Measurements from ENCODE around the gene ASPRV1.

Gene ASPRV1

GRCh38 chr2:69937968-69938367 is 23.5 kb downstream of the ASPRV1 start:
- DNase-seq: no peak

DNA sequence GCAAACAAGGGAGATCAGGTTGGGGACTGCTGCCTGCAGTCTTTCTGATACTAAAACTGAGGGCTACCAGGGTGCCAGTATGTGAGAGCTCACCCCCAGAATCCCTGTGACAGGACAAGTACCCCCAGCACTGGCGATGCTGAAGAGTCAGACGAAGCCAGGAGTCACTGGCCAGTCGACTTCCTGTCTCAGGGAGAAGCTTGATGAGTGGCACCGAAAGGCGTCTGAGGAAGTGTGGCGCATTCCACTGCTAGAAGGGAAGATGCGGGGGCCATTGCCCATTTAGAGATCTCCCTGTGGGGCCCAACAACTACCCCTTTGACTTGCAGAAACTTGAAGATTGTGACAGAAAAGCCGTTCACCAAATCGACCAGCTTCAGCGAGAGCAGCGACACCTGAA is 24.5 kb downstream of the ASPRV1 start:
- DNase-seq: no peak

DNA sequence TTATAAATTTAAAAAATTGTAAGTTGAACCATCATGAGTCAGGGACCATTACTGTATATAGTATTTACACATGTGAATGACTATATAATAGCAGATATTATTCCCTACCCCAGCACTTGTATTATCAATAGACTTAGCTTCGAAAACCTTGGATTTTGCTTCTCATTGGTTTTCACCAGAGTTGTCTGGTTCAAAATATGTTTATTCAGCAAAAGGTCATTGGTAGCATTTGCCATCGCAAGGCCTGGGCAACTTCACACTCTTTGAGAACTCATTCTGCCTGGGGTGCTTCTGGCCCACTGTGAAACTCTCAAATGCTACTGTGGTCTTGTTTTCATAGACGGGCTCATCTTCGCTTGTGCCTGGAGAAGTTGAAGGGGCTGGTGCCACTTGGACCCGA is 26.4 kb downstream of the ASPRV1 start:
- no peak for DNase-seq

- no peak for DNase-seq
These were observed 26.9 kb downstream of the ASPRV1 start for GRCh38 chr2:69934614-69934908.

DNA sequence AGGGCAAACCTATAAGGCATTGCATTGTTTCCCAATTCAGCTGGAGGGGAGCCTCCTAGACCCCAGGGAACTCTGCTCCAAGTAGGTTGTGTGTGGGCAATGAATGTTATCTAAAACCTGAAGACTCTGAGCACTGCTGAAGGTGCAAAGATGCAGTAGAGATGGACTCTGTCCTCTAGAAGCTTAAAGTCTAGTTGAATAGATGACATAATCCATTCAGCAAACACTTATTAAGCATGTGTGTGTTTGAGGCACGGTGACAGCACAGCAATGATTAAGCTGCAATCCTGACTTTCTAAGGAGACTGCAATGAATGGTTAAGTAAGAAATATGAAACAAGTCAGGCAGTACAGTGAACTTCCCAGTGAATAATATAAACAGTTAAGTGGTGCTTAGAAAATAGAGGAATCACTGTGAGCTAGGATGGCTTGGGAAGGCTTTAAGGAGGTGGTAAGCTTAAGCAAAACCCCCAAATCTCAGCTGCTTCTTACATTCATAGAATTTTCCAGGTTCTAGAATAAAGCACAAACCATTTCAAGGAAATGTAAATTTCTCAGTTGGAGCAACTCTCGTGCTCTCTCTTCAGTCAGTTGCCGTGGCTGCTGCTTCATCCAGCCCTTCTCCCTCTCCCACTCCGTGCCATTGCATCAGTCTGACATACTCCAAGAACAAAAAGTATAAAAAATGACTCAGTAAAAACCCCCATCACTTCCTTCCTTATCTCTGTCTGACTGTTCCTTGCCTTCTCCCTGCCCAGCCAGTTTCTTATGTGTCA is 27.4 kb downstream of the ASPRV1 start:
- no peak for DNase-seq

DNA sequence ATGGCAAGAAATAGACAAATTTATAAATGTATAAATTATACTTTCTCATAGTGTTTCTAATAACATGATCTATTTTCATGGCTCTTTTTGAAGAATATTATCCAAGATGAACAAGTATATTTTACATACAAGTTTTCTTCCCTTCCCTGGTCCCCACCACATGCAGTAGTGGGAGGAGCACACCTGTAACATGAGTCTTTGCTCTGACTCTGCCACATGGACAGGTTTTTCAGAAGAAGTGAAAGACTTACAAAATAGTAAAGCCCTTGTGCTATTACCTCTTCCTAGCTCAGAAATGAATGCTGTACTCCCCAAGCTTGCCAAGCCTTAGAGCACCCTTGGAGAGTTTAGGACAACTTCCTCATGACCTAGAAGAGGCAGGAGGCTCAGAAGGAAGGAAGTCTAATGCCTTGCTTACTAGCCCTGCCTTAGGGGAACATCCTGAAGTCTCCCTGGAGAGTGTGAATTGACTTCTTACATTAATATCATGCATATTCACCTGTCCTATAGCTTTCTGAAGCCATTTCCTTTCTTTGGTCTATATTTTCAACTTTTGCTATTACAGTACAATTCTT is 28.1 kb downstream of the ASPRV1 start:
- DNase-seq: no peak

DNA sequence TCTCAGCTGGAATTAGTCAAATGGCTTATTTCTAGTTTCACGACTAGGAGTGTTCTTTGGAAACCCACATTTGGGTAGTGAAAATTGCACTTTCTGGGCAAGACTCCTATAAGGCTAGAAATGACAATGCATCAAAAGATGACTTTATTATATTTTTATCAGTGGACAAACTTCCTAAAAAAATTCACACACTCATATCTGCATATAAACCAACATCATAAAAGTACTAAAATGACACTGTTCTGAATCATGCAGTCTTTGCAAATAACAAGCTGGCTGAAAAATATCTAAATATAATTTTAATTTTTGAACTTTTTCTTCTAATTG is 28.9 kb downstream of the ASPRV1 start:
- DNase-seq: no peak

DNA sequence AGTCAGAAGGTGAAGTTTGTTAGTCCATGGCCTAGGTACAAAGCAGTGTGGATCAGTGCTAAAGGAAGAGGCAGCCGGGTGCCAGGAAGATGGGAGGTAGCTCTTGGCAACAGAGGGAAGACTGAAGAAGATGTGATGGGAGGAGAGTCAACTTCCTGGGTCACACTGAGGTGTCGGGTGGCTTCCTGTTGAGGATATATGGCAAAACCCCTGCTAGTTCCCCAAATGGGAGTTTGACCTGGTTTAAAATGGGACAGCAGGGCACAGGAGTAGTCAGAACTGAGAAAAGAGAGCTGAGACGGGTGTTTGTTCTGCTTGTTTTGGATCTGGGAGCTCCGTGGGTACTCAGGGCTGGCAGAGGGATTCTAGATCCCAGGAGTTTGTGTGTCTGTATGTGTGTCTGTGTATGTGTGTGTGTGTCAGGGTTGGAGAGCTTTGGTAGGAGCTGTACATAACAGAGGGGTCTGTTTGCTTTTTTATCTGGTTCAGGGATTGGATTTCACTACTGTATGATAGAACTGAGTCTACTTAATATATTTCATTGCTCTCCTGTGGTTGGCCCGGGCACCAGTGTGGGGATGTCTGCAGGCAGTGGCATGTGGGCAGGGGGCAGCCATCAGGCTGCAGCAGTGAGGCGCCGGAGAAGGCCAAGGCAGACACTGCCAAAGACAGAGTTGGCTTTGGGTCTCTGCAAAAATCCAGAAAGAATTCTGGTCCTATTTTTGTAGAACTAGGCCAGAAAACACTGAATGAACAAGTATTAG is 29.4 kb downstream of the ASPRV1 start:
- no peak for DNase-seq

DNA sequence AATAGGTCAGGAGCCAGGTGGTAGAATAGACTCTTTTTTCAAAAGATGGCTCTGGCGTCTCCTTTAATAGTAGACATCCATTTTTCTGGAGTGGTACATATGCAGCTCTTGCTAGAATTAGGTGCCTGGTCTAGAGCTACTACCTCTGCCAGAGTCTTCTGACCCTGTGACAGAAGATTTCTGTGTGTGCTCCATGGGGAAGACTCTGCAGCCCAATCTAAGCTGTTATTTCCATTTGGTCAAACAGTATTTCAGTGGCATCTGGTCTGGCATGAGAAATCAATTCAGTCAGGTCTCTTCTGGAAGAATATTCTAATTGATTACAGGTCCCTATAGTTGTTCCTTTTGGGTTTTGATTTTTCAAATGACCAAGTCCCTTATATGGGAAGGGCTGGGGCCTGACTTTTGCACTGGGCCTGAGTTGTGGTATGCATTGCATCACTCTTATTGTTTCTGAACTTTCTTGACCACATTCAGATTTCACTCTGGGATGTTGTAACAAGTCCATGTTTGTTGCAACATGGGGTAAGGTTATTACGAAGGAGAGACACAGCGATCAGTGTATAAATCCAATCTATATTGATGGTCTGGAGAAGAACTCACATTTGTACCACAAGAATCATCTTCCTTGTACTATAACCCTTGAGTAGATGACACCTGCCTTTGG is 34.4 kb downstream of the ASPRV1 start:
- no peak for DNase-seq

GRCh38 chr2:69923116-69923515 is 38.3 kb downstream of the ASPRV1 start:
- DNase-seq: no peak

DNA sequence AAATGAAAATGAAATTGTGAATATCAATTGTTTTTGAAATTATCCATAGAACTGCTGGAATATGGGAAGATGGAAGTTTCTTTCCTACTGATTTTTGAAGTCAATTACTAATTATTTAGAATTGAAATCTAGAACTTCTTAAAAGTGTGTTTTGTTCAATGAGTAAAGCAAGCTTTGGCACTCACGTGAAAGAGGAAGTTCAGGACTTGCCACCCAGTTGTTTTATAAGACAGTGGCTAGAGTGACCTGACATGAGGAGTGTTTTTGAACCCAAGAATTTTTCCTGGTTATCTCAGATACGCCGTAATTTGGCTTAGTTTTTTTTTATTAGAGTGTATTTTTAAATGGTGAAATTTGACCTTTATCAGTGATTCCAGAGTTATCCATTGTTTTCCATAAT is 43.0 kb downstream of the ASPRV1 start:
- no peak for DNase-seq

- DNase-seq: no peak
These were observed 43.6 kb downstream of the ASPRV1 start for GRCh38 chr2:69917852-69918251.

DNA sequence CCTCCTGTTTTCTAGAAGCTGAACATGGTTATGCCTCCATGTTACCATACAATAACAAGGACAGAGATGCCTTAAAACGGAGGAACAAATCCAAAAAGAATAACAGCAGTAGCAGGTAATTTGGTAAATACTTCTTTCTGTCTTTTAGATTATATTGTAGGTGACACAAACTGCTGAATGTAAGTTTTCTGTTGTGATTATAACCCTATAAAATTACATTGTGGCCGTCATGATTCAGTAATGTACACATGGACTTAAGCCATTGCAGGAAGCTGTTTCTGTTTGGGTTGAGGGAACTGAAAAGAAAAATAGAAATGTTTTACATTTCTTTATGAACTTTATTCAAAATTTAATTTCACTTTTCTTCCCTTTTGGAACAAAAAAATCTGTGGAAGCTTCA is 45.3 kb downstream of the ASPRV1 start:
- DNase-seq: no peak

DNA sequence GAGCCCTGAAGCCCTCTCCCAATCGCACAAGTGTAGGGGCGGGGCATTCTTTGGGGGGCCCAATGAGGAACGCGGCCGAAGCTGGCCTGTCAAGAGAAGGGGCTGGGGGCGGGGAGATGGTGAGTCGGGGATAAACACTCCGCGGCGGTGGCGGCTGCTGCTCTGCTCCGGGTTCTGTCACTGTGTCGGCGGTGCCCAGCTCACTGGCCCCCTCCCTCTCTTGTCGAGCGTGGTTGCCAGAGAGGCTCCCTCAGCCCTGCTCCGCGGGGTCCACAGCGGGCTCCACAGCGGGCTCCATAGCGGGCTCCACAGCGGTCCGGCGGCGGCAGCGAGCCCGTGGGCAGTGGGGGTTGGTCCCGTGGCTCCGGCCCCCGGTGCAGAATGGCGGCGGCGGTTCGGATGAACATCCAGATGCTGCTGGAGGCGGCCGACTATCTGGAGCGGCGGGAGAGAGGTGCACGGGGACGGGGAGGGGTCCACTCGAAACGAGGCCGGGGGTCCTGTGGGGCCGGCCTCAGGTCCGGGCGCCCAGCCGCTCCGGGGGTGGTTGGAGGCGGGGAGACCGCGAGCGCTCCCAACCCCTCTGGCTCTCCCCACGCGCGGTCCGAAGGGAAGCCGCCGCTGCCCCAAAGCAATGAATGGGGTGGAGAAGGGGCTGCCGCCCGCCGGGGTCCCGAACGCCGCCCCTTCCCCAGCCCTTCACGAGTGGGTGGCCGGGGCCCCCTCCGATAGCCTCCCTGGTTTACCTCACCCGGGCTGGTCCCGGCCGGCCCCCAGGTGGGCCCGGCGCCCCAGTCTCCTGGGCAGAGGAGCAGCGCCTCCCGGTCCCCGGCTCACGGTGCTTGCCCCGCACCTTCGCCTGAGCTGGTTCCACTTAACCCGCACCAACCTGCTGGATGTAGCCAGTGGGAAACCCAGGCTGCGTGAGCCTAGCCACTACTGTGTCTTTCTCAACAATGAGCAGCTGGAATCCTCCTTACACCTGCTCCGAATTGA is 46.2 kb downstream of the ASPRV1 start, which contains the start of gene MXD1:
Gene MXD1 (plus strand): TSS at position 160 of the 996 bp plus-strand sequence. CDS start 222 bp downstream, at position 382.
- peak; percentile 98 for DNase-seq

GRCh38 chr2:69914164-69914949 is 47.1 kb downstream of the ASPRV1 start:
- DNase-seq: no peak

GRCh38 chr2:69911985-69912563 is 49.4 kb downstream of the ASPRV1 start:
- DNase-seq: no peak
